ENCODE data around the gene HTT.
A peak's percentile ranks its signal among the peaks of the same experiment; 100 is the strongest.
"Not testable (repeated sequence)": the region's sequence is repeated elsewhere in the genome, so short reads cannot be mapped to it uniquely, and the experiment has no call there.

Gene HTT

DNA sequence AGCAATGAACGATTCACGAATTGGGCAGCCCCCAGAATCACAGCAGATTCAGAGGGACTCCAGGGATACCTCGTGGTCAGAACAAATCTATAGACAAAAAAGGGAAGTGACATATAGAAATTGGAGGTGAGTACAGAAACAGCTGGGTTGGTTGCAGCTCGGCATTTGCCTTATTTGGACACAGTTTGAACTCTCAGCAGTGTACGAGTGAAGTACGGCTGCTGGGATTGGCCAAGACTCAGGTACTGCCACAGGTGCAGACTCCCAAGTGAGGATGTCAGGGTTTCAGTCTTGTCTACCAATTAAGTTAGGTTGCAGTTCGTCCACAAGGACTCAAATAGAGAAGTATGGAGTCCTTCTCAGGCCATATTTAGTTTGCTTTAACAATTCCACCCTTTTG lies 28.3 kb upstream of the HTT start:
- DNase-seq (ENCODE audit: low spot score), result no peak

DNA sequence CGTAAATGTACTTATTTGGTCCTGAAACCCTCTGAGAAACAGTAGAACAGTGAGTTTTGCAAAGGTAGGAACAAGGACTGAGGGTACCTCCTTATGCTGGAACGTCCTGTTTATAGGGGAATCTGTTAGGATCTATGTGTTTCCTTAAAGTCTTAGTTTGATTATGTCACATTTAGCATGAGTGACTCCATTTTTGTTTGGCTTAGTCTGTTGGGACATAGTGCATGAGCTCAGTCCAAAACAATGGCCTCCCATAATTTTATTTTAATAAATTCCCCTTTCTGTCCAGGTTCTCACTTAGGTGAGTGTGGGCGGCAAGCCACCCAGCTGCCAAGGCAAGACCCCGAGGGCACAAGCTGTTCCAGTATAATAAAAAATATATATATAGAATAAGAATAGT lies 27.9 kb upstream of the HTT start:
- no peak for DNase-seq (ENCODE audit: low spot score)

DNA sequence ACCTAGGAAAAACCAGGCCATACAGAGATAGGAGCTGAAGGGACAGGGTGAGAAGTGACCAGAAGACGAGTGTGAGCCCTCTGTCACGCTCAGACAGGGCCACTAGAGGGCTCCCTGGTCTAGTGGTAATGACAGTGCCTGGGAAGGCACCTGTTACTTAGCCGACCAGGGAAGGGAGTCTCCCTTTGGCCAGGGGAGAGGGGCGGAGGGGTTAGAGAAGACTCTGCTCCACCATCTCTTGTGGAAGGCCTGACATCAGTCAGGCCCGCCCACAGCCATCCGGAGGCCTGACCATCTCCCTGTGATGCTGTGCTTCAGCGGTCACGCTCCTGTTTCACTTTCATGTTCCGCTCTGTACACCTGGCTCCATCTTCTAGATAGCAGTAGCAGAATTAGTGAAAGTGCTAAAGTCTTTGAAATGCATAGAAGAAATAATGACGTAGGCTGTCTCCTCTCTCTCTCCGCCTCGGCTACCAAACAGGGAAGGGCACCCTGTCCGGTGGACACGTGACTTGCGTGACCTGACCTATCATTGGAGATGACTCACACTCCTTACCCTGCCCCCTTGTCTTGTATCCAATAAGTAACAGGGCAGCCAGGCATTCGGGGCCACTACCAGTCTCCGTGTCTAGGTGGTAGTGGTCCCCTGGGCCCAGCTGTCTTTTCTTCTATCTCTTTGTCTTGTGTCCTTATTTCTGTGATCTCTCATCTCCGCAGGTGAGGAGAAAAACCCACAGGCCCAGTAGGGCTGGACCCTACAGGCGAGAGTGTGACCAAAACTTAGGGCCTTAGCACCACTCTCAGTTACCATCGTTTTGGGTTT lies 26.8 kb upstream of the HTT start:
- peak; percentile 63 for DNase-seq (ENCODE audit: low spot score)

DNA sequence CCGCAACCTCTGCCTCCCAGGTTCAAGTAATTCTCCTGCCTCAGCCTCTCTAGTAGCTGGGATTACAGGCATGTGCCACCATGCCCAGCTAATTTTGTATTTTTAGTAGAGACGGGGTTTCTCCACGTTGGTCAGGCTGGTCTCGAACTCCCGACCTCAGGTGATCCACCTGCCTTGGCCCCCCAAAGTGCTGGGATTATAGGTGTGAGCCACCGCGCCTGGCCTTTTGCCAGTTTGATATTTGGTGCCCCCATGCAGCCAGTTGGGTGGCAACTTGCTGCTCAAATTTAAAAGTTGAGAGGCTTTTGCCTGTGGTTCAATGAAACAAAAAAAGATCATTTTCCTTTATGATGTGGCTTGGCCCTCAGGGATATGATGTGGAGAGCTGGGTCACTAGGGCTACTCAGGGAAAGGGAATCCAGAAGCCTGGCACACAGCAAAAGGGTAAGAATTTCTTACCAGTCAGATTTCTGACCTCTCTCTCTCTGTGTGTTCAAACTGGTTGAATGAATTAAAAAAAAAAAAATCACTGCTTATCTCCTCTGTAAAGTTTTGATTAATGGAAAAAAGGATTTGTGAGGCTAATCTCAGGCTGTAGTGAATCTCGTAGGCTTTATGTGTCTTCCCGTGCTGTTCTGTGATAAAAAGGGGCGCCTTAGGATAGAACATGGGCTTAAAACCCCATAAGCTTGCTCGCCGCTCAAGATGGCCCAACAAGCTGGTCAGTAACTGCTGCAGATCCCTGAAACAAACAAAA lies 23.2 kb upstream of the HTT start:
- DNase-seq (ENCODE audit: low spot score), result not testable (repeated sequence)

DNA sequence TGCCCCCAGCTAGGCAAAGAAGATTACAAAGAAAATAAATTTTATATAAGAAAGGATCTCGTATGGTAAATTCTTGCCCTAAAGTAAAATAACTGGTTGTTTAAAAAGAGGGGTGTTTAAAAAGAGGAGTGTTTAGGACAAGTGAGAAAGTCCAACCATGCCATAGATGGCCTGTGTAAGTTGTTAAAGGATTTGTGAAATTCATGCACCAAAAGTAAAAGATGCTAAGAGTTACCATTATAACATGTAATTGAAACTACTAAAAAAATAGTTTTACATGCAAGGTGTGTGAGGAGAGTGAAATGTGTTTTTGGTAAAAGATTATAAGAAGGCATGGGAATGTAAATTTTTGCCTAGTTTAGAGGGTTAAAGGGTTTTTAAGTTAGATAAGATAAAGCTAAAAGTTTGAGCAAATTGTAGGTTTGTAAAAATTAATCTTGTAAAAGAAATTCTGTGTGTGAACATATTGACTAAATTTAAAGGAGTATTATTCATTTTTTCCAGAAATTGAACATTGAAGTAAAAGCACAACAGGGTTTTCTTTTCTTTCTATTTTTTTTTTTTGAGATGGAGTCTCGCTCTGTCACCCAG lies 20.2 kb upstream of the HTT start:
- no peak for DNase-seq (ENCODE audit: low spot score)

DNA sequence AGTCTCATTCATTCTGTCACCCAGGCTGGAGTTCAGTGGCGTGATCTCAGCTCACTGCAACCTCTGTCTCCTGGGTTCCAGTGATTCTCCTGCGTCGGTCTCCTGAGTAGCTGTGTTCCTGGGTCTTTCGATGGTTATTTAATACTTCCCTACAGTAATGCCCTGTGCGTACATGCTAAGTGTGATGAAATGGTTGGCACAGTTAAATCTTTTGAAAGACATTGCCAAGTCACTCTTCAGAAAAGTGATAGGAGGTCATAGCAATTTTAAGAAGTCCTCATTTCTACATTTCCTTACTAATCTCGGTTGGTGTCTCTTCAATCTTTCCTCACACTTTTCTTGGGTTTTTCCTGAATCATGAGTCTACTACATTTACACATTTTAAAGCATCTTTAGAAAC lies 14.5 kb upstream of the HTT start:
- no peak for DNase-seq (ENCODE audit: low spot score)

DNA sequence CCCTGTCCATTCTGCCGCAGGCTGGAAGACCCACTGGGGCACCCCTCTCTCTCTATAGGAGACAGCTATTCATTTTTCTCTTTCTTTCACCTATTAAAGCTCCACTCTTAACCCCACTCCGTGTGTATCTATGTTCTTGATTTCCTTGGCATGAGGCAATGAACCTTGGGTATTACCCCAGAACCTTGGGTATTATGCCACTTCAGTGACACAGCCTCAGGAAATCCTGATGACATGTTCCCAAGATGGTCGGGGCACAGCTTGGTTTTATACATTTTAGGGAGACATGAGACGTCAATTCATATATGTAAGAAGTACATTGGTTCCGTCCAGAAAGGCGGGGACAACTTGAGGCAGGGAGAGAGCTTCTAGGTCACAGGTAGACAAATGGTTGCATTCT lies 13.5 kb upstream of the HTT start:
- no peak for DNase-seq (ENCODE audit: low spot score)

DNA sequence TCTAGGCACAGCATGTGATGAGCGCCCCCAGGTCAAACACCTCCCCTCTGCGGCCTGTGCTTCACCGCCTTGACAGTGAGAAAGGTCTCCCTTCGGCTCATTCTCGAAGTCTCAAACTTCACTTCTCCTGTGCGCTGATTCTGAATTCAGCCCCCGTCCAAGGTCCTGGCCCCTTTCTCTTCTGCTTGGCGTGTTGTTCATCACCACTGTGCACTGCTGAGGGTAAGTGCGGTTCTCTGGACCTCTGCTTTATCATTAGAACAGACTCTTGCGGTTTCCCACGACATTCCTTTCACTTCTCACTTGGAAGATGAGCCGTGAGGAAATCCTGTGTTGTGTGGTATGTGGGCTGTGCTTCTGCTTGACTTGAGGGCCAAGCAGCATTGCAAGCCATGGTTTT lies 12.0 kb upstream of the HTT start:
- DNase-seq (ENCODE audit: low spot score), result no peak

DNA sequence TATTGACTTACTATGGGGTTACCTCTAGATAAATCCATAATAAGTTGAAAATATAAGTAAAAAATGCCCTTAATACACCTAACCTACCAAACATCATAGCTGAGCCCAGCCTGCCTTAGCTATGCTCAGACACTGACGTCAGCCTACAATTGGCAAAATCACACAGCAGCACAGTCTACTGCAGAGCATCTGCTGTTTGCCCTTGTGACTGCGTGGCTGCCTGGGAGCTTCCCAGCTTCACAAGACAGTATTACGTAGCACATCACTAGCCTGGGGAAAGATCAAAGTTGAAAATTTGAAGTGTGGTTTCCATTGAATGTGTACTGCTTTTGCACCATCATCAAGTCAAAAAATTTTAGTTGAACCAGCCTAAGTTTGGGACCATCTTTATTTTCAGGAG lies 8.9 kb upstream of the HTT start:
- no peak for DNase-seq (ENCODE audit: low spot score)

DNA sequence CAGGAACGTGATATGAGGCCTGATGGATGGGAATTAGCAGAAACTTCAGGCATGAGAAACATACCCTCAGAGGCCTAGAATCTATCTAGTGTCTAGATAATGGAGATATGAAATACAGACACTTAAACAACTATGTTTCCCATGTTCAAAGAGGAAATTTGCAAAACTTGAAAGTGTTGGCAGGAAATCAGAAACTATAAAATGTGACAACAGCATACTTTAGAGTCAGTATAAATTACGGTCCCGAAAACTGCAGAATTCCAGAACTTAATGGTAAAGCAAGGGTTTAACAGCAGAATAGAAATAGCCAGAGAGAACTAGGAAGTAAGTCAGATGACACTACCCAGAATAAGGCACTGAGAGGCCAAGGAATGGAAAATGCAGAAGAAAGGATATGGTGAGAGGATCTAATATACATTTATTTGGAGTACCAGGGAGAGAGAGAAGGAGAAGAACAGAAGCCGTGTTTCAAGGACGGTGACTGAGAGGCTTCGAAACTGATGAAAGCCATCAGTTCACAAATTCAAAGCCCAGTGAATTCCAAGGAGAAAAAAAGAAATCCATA lies 7.6 kb upstream of the HTT start:
- DNase-seq (ENCODE audit: low spot score), result no peak

DNA sequence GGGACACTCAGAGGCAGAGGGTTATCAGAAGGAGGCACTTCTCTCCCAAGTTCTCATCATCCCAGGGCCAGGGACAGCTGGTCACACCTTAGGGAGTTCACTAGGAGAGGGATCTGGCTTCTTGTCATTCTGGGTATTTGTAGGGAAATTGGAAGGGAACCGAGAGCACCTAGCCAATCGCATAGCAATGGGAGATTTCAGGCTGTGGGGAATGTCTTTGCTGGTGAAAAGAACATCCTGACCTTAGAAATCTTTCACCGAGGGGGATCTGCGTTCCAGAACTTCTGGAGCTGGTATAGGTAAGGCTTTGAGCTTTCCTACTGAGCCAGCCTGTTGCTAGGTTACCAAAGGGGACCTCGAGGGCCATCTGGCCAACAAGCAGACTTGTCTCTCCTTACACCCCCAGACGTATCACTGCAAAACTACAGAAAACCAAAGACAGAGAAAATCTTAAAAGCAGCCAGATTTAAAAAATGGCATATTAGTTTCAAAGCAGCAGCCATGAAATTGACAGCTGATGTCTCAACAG lies 6.9 kb upstream of the HTT start:
- DNase-seq (ENCODE audit: low spot score), result no peak

DNA sequence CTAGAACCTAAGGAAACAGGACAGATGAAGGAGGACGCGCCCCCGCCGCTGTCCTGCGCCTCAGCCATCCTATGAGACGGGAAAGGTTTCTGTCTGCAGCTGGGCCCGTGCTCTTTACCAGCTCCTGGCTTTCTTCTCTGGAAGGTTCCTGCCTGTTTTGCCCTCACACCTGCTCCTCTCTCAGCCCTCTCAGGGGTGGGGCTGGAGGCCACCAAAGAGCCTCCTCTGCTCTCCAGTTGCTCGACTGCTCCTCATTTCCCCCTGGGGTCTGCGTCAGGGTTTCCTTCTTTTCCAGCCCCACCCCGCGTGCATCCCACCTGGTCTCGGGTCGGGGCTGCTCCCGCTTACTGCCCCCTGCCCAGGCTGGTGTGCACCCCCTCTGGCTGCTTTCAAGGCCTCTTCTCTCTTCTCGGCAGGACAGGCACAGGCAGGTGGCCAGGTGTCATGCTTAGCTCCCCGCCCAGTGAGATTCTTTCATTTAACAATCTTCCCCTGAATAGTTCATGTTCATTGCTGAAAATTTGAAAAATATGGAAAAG lies 4.8 kb upstream of the HTT start:
- no peak for DNase-seq (ENCODE audit: low spot score)

DNA sequence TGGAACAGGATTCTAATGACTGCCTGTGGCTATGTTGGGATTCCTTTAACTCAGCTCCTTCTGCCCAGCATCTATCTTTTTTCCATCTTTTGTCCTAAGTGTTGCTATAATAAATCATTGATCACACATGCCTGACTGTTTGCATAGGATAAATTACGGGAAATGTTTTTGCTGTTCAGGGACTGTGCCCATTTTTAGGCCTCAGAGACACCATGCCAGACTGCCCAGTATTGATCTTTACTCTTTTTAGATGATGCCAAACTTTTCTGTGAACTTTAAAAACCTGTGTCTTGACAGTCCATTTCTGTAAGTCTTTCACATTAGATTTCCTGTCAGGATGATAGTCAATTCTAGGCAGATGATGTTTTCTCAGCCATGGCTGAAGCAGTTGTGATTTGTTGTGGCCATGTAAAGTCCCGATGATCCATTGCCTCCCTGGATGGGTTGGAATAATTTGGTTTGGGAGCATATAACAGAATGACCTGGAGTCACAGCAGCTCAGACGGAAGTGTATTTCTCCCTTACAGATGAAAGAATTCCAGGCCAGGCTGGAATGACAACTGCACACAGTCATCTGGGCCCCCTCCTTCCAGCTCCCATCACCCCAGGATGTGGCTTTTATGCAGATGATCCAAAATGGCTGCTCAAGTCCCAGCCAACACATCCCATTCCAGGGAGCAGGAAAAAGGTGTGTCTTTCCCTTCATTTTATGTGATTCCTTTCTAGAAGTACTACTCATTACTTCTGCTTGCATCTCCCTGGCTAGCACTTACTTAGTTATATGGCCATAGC lies 3.6 kb upstream of the HTT start:
- no peak for DNase-seq (ENCODE audit: low spot score)

DNA sequence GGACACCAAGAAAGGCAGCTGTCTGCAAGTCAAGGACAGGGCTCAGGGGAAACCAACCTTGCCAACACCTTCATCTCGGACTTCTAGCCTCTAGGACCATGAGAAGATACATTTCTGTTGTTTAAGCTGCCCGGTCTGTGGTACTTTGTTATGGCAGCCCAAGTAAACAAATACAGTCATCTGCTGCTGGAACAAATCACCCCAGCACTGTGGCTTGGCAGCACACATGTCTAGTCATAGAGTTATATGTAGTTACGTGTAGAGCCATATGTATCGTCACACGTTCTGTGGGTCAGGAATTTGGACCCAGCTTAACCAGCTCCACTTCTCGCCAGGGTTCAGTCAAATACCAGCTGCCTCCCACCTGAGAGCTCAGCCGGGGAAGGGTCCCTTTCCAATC lies 2.7 kb upstream of the HTT start:
- no peak for DNase-seq (ENCODE audit: low spot score)

DNA sequence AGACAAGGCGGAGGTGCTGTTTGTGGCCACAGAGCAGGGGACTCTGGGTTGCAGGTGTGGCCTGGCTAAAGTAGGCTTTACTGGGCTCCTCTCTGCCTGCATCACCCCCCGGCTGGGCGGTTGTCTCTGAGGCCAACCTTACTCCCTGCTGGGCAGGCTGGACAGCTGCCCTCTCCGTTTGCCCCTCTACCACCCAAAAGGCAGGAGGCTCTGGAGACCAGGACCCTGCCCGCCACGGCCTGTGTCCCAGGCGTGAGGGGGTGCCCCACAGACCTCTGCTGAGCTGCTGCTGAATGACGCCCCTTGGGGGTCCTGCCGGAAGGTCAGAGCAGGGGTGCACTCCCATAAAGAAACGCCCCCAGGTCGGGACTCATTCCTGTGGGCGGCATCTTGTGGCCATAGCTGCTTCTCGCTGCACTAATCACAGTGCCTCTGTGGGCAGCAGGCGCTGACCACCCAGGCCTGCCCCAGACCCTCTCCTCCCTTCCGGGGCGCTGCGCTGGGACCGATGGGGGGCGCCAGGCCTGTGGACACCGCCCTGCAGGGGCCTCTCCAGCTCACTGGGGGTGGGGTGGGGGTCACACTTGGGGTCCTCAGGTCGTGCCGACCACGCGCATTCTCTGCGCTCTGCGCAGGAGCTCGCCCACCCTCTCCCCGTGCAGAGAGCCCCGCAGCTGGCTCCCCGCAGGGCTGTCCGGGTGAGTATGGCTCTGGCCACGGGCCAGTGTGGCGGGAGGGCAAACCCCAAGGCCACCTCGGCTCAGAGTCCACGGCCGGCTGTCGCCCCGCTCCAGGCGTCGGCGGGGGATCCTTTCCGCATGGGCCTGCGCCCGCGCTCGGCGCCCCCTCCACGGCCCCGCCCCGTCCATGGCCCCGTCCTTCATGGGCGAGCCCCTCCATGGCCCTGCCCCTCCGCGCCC lies 1.1 kb upstream of the HTT start:
- DNase-seq (ENCODE audit: low spot score), result no peak

DNA sequence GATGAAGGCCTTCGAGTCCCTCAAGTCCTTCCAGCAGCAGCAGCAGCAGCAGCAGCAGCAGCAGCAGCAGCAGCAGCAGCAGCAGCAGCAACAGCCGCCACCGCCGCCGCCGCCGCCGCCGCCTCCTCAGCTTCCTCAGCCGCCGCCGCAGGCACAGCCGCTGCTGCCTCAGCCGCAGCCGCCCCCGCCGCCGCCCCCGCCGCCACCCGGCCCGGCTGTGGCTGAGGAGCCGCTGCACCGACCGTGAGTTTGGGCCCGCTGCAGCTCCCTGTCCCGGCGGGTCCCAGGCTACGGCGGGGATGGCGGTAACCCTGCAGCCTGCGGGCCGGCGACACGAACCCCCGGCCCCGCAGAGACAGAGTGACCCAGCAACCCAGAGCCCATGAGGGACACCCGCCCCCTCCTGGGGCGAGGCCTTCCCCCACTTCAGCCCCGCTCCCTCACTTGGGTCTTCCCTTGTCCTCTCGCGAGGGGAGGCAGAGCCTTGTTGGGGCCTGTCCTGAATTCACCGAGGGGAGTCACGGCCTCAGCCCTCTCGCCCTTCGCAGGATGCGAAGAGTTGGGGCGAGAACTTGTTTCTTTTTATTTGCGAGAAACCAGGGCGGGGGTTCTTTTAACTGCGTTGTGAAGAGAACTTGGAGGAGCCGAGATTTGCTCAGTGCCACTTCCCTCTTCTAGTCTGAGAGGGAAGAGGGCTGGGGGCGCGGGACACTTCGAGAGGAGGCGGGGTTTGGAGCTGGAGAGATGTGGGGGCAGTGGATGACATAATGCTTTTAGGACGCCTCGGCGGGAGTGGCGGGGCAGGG lies 568 bp downstream of the HTT start:
- DNase-seq (ENCODE audit: low spot score), result peak; percentile 65

DNA sequence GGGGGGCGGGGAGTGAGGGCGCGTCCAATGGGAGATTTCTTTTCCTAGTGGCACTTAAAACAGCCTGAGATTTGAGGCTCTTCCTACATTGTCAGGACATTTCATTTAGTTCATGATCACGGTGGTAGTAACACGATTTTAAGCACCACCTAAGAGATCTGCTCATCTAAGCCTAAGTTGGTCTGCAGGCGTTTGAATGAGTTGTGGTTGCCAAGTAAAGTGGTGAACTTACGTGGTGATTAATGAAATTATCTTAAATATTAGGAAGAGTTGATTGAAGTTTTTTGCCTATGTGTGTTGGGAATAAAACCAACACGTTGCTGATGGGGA lies 1.1 kb downstream of the HTT start:
- DNase-seq (ENCODE audit: low spot score), result peak; percentile 84

DNA sequence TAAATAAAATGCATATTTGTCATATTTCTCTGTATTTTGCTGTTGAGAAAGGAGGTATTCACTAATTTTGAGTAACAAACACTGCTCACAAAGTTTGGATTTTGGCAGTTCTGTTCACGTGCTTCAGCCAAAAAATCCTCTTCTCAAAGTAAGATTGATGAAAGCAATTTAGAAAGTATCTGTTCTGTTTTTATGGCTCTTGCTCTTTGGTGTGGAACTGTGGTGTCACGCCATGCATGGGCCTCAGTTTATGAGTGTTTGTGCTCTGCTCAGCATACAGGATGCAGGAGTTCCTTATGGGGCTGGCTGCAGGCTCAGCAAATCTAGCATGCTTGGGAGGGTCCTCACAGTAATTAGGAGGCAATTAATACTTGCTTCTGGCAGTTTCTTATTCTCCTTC lies 3.3 kb downstream of the HTT start:
- no peak for DNase-seq (ENCODE audit: low spot score)

DNA sequence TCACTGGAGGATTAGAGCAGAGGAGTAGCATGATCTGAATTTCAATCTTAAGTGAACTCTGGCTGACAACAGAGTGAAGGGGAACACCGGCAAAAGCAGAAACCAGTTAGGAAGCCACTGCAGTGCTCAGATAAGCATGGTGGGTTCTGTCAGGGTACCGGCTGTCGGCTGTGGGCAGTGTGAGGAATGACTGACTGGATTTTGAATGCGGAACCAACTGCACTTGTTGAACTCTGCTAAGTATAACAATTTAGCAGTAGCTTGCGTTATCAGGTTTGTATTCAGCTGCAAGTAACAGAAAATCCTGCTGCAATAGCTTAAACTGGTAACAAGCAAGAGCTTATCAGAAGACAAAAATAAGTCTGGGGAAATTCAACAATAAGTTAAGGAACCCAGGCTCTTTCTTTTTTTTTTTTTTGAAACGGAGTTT lies 5.2 kb downstream of the HTT start:
- DNase-seq (ENCODE audit: low spot score), result no peak
